ENCODE measurements around the gene CABLES1.

- TF ChIP-seq POLR2A (IDR thresholded peaks at IDR 0.05) = no peak
- no peak for TF ChIP-seq CTCF (IDR thresholded peaks at IDR 0.05)
Observed at GRCh38 chr18:23247331-23247730, 112.0 kb downstream of the CABLES1 start.

All from testis (tissue), 2 donors.